Activated CD4-positive, alpha-beta T cell treated with anti-CD3 and anti-CD28 coated beads, Interleukin-2, Interleukin-6, amounts not matched to agents 100 ng/mL and 50 ng/mL, durations not matched to agents 16 hours and 8 hours (primary cell): ENCODE measurements around the gene ELN.

Source experiments
- DNase-seq: peaks from one replicate; pipeline ENCODE4 v3.0.0-alpha.2; 2020

The ELN gene

GRCh38 chr7:74099031-74099430, 71.1 kb downstream of the ELN start:
- no peak for DNase-seq

- DNase-seq = no peak
These were observed 73.2 kb downstream of the ELN start for GRCh38 chr7:74101061-74101681.

- no peak for DNase-seq
These were observed 75.3 kb downstream of the ELN start for GRCh38 chr7:74103219-74103772.

- DNase-seq = no peak
These were observed 76.7 kb downstream of the ELN start for GRCh38 chr7:74104702-74105101.

- no peak for DNase-seq
These were observed 78.0 kb downstream of the ELN start for GRCh38 chr7:74105992-74106391.

GRCh38 chr7:74106846-74107245, 78.9 kb downstream of the ELN start:
- no peak for DNase-seq

GRCh38 chr7:74115326-74115725, 87.4 kb downstream of the ELN start:
- no peak for DNase-seq

GRCh38 chr7:74116356-74116755, 88.4 kb downstream of the ELN start:
- DNase-seq = no peak
